Stomach (tissue), 9 donors: ENCODE results near the gene CAMK2N1. TPM values are rescaled to one million over a fixed set of nuclear protein-coding genes. Genes with fewer than 3 reads are reported as not detected.
"Not testable (repeated sequence)": the region's sequence is repeated elsewhere in the genome, so short reads cannot be mapped to it uniquely, and the experiment has no call there.

Experiments used
- DNase-seq, 2 donors: peaks; one replicate each; pipeline versions ENCODE4 v3.0.0 to v3.0.0-alpha.2; 2013 to 2019
- H3K27ac ChIP-seq, 5 donors: fragments of 200-600 bp in 4 of 5; sonication (generic) in 4 of 5; one replicate each; pipeline ENCODE4 v1.5.1; 2013 to 2019; ENCODE audit warnings: mild to moderate bottlenecking in 1 of 5, moderate library complexity in 1 of 5
- H3K27me3 ChIP-seq, 3 donors: fragments of 200-600 bp; sonication (generic); one replicate each; pipeline ENCODE4 v1.5.1; 2017 to 2019; ENCODE audit warnings: mixed run types in 1 of 3
- H3K36me3 ChIP-seq, 4 donors: fragments of 200-600 bp; sonication (generic); 1 replicate in 3 of 4; 2 replicates in 1 of 4; pipeline ENCODE4 v1.5.1; 2016 to 2019
- H3K4me1 ChIP-seq, 4 donors: fragments of 200-600 bp; sonication (generic); one replicate each; pipeline ENCODE4 v1.5.1; 2016 to 2019
- H3K4me3 ChIP-seq, 4 donors: fragments of 200-600 bp; sonication (generic) in 3 of 4; one replicate each; pipeline ENCODE4 v1.5.1; 2016 to 2019; ENCODE audit warnings: mild to moderate bottlenecking in 1 of 4
- H3K9me3 ChIP-seq, 4 donors: fragments of 200-600 bp; sonication (generic); one replicate each; pipeline ENCODE4 v1.5.1; 2016 to 2019
- CTCF ChIP-seq, 7 experiments: fragments of 450-650 bp in 4 of 7; fragments of 200-600 bp in 3 of 7; sonication (generic) in 3 of 7; IDR thresholded peaks; one replicate each; pipeline ENCODE4 v1.5.1; 2016 to 2019; ENCODE audit warnings: antibody characterized with exemption in 7 of 7, control low read depth in 2 of 7, mild to moderate bottlenecking in 1 of 7
- EP300 ChIP-seq: sonication (generic); formaldehyde crosslinking; IDR thresholded peaks from one replicate; pipeline ENCODE4 v1.6.1; 2017; ENCODE audit warnings: antibody characterized with exemption
- POLR2A ChIP-seq, 4 donors: fragments of 450-650 bp; IDR thresholded peaks; one replicate each; pipeline ENCODE4 v1.6.1; 2016; ENCODE audit warnings: antibody characterized with exemption in 4 of 4, control low read depth in 2 of 4, mild to moderate bottlenecking in 1 of 4, moderate library complexity in 1 of 4
- POLR2AphosphoS5 ChIP-seq, 3 donors: sonication (generic); formaldehyde crosslinking; IDR thresholded peaks; one replicate each; pipeline ENCODE4 v1.6.1; 2016; ENCODE audit warnings: antibody characterized with exemption in 3 of 3
- WGBS, 5 donors: extraction: QIAGEN DNeasy Blood & Tissue Kit in 3 of 5; methylation state at CpG; one replicate each; pipeline versions ENCODE4 v1.1.5 to v1.1.7; 2013 to 2018; 5-methylcytosine and 5-hydroxymethylcytosine counted together
- intact Hi-C: fragments of 100-400 bp; cut with DNase I; formaldehyde crosslinking; loops from one replicate; pipeline ENCODE4 v1.15.1; 2023; ENCODE audit warnings: low total_unique reads
- polyA plus RNA-seq, 3 donors: library from polyadenylated mRNA; stranded (reverse); fragments of 200-250 nt; gene quantifications; one replicate each; pipeline ENCODE4 v1.2.3, GENCODE V29; 2013
- total RNA-seq, 5 donors: library from RNA; depleted of rRNA; stranded (reverse); fragments of >200 nt; gene quantifications; one replicate each; pipeline versions ENCODE4 v1.1.0 to v1.2.3, GENCODE V29; 2014 to 2016
- donor health status: healthy with polysubstance abuse.
- donor health status: Bipolar disorder and iron deficiency.
- donor health status: healthy.

Gene CAMK2N1
- total and polyA plus RNA-seq, 8 donors, result 8.2 to 195 (median 12.9) TPM

GRCh38 chr1:20521960-20522861 is 36.2 kb upstream of the CAMK2N1 start:
- H3K27me3 ChIP-seq, result peaks cover 0 to 22% (median 3%) of the 10 kb centered on the region in 3 donors
- peaks cover 0 to 7% (median 3%) of the 10 kb centered on the region in 4 donors for H3K4me1 ChIP-seq
- H3K36me3 ChIP-seq, result no peaks in the 10 kb centered on the region
- peak overlapping the region in 2 of 4 donors; percentile 20 to 34 for H3K4me3 ChIP-seq
- peak in 6 of 7 experiments; percentile 31 to 92 (median 82) for TF ChIP-seq CTCF (IDR thresholded peaks at IDR 0.05)
- TF ChIP-seq POLR2A (IDR thresholded peaks at IDR 0.05), result no peak
- no peak for TF ChIP-seq EP300
- TF ChIP-seq POLR2AphosphoS5 (IDR thresholded peaks at IDR 0.05), result peak in 1 of 3 donors; percentile 49
- intact Hi-C loops, result no loop called here
- H3K9me3 ChIP-seq, result no peaks in the 10 kb centered on the region
- WGBS, 5 donors, result 11 to 18% (median 13%) methylated on average over 17 of the region's 17 CpGs
- no peak overlapping the region for H3K27ac ChIP-seq
- peak; percentile 86 to 90 for DNase-seq

- H3K27me3 ChIP-seq, result peaks cover 0 to 37% (median 4%) of the 10 kb centered on the region in 3 donors
- H3K4me3 ChIP-seq, DNase-seq, H3K27ac ChIP-seq, H3K9me3 ChIP-seq, H3K4me1 ChIP-seq, intact Hi-C loops, H3K36me3 ChIP-seq: not testable (repeated sequence)
- 40 to 53% (median 46%) methylated on average over 7 of the region's 7 CpGs for WGBS, 5 donors
Measured at GRCh38 chr1:20519609-20520262, 33.7 kb upstream of the CAMK2N1 start.

- intact Hi-C loops, result no loop called here
- TF ChIP-seq POLR2A (IDR thresholded peaks at IDR 0.05) (no peak), CTCF (IDR thresholded peaks at IDR 0.05) (no peak), EP300 (no peak), POLR2AphosphoS5 (IDR thresholded peaks at IDR 0.05) (no peak)
- no peak for DNase-seq
- WGBS, 5 donors, result 48 to 59% (median 58%) methylated on average over 6 of the region's 6 CpGs
- Histone ChIP-seq H3K4me3 (no peak overlapping the region), H3K9me3 (no peaks in the 10 kb centered on the region), H3K4me1 (peaks cover 6 to 13% (median 10%) of the 10 kb centered on the region in 4 donors), H3K36me3 (no peaks in the 10 kb centered on the region), H3K27ac (no peak overlapping the region), H3K27me3 (peaks cover 0 to 44% (median 4%) of the 10 kb centered on the region in 3 donors)
Measured at GRCh38 chr1:20511518-20512428, 25.8 kb upstream of the CAMK2N1 start.

- H3K27ac ChIP-seq, result peak overlapping the region; percentile 87 to 89 (median 88)
- TF ChIP-seq EP300 (no peak), CTCF (IDR thresholded peaks at IDR 0.05) (no peak), POLR2AphosphoS5 (IDR thresholded peaks at IDR 0.05) (no peak), POLR2A (IDR thresholded peaks at IDR 0.05) (no peak)
- H3K36me3 ChIP-seq, result peaks cover 0 to 15% (median 12%) of the 10 kb centered on the region in 4 donors
- DNase-seq, result no peak
- H3K9me3 ChIP-seq, result no peaks in the 10 kb centered on the region
- peak overlapping the region; percentile 77 to 93 (median 88) for H3K4me3 ChIP-seq
- intact Hi-C loops, result no loop called here
- whole genome bisulfite sequencing, 5 donors, result 61 to 68% (median 65%) methylated on average over 5 of the region's 5 CpGs
- H3K4me1 ChIP-seq, result peaks cover 14 to 45% (median 34%) of the 10 kb centered on the region in 4 donors
- peaks cover 0 to 25% (median 0%) of the 10 kb centered on the region in 3 donors for H3K27me3 ChIP-seq
Measured at GRCh38 chr1:20508411-20508771, 22.4 kb upstream of the CAMK2N1 start.
